GM19035 (cell line): ENCODE data around the gene ADAMTS2.

ENCODE experiments used
- ATAC-seq: cut with Tn5 transposase; IDR thresholded peaks from one replicate; pipeline ENCODE4 v1.9.1; 2021; ENCODE audit not compliant: unreplicated experiment

The ADAMTS2 gene

DNA sequence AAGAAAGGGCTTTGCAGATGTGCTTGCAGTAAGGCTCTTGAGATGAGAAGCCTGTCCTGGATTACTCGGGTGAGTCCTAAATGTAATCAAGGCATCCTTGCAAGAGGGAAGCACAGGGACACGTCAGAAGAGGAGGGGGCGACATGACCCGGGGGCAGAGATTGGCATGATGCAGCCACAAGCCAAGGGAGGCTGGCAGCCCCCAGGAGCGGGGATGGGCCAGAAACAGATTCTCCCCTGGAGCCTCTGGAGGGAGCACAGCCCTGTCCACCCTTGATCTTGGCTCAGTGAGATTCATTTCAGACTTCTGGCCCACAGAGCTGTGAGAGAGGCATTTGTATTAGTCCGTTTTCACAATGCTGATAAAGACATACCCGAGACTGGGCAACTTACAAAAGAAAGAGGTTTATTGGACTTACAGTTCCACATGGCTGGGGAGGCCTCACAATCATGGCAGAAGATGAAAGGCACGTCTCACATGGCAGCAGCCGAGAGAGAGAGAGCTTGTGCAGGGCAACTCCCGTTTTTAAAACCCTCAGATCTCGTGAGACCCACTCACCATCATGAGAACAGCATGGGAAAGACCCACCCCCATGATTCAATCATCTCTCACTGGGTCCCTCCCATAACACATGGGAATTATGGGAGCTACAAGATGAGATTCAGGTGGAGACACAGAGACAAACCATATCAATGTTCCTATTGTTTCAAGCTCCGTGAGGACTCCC lies 76.1 kb downstream of the ADAMTS2 start:
- ATAC-seq = no peak

DNA sequence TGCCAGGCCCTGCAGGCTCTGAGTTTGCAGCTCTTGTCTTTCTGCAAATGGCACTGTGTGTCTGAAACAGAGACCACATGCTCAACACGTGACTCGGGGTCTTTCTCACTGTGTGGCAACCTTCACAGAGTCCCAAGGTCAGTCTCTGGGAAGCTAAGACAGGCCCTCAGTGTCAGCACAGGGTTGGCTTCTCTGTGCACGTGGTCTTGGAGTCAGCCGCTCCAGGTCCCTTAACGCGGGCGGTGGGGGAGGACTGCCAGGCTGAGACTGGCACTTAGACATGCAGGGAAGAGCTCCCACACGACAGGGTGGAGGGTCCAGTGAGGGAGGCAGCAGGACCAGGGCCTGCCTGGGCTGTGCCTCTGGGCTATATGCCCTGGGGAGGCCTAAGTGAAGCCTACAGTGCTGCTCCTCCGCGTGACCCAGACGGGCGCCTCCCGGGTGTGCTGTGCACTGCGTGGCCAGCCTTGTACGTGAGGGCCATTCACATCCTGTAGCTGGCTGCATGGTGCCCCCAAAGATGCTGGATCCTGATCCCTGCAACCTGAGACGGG lies 76.8 kb downstream of the ADAMTS2 start:
- no peak for ATAC-seq

DNA sequence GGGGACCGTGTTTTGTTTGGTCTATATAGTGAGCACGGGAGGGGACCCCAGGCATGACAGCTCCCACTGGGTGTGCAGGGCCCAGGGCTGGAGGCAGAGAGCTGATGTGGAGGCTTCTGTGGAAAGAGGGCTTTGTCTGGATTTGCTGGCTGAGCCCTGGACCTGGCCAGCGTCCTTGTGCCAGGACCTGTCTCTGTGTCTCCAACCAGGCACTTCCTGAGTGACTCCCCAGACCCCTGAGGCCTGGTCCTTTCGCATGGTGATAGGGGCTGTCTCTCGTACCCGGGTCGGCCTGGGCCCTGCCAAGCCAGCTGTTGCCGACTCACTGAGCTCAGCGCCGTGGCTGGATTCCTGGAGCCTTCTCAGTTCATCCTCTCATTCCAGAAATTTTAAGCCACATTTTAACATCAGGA lies 77.6 kb downstream of the ADAMTS2 start:
- ATAC-seq = no peak

GRCh38 chr5:179267071-179267670 lies 78.1 kb downstream of the ADAMTS2 start:
- no peak for ATAC-seq

GRCh38 chr5:179266291-179267070 lies 78.8 kb downstream of the ADAMTS2 start:
- no peak for ATAC-seq

GRCh38 chr5:179265514-179266290 lies 79.6 kb downstream of the ADAMTS2 start:
- ATAC-seq = no peak

- no peak for ATAC-seq
These were observed 80.3 kb downstream of the ADAMTS2 start for GRCh38 chr5:179264783-179265513.

- ATAC-seq = no peak
These were observed 81.0 kb downstream of the ADAMTS2 start for GRCh38 chr5:179264053-179264782.

DNA sequence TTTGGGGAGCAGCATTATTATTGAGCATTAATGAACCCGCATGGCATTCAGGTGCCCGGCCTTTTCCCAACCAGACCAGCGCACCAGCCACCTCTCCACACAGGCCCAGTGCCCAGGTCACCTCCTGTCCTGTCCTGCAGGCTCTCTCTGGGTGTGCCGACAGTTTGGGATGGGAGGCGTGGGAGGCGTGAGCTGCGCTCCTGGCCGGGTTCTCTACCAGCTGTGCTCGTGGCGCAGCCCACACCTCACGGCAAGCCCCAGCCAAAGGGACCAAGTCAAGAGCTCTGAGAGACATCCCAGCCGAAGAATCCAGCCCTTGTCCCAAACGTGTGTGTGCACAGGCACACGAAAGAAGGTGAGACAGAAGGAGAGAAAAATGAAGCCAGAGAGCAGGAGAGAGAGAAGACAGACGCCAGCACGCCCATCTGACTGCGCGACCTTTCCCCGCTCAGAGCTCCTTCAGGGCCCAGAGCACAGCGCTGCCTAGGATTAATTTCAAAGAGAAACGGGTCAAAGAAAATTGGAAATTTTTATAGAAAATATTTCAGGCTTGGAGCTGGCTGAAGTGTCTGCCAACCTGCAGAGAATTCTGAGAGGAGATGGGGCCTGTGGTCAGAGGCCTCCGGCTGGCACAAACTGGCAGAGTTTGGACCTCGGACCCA lies 81.7 kb downstream of the ADAMTS2 start:
- ATAC-seq = no peak

DNA sequence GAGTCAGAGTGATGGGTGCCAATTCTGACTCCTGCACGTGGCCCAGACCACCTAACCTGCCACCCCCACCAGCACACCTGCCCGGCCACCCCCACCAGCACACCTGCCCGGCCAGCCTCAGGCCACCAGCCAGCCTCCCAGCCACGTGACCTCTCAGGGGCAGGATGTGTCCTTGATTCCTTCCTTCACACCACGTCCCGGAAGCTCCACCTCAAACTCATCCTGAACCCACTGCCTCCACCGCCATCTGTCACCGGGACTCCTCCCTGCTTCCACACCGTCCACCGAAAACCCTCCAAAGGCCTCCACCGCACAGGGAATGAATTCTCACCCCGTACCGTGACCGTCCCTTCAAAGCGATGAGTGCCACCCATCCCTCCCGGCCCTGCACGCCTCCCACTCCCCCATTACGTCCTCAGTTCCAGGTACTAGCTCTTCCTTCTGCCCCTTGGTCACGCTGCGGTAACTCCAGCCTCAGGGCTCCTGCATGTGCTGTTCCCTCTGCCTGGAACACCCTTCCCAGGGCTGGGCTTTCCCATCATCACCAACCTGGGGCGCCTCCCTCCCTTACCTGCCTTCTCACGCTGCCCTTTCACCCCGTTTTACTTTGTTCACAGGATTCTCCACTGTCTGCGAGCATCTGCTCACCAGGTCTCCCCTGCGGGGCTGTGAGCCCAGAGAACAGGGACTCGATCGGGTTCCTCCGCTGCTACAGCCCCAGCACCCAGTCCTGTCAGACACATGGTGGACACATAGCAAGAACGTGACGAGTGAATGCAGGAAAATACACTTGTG lies 82.9 kb downstream of the ADAMTS2 start:
- no peak for ATAC-seq

- no peak for ATAC-seq
These were observed 83.7 kb downstream of the ADAMTS2 start for GRCh38 chr5:179261301-179262125.

DNA sequence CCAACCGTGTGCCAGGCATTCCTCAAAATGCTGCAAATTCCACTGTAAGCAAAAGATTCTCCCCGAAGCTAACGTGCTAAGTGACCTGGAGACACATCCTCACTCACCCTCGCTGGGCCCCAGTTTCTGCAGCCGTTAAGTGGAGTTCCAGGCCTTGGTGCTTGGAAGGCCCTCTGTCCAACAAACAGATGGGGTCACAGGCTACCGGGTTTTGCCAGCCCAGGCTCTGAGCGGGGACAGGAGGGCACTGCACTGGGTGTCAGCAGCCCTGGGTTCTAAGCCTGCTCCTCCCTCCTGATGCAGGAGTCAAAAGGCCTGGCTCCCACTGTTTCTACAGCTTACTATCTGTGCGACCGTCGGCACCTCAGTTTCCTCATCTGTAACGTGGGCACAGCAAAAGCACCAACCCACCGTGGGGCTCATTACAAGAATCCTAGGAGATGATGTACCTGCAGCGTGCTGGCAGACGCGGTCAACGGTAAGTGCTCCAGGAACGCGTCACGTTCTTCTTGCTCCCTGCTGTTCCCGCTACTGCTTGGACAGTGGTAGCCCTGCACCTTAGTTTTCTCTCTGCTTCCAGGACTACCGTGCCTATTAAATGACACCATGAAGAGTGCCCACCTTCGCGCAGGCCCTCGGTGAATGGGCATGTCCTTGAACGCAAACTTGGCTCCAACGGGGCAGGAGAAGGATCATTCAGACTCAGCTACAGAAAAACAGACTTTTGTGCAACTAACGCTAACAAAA lies 84.8 kb downstream of the ADAMTS2 start:
- ATAC-seq = no peak

DNA sequence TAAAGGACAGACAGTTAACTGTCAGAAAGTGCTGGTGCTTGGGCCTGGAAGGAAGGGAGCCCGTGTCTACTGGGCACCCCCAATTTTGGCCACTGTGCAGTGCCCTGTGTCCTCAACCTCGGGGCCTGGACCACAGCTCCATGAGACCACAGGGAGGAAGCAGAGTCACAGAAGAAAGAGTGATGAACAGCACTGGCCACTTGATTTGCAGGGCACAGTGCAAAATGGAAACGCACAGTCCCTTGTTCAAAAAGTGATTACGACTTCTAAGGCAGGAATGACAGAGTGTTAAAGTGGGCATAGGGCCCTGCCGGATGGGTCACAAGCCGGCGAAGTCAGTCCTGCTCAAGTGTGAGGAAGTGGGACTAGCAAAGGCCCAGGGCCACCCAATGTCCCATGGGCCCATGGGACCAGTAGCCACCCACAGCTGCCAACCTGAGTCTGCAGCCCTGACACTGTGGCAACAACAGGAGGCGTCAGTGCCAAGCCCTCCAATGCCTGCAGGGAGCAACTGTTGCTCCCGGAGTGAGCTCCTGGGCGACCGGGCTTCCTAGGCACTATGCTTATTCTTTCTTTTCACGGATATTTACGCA lies 85.4 kb downstream of the ADAMTS2 start:
- no peak for ATAC-seq

- ATAC-seq = no peak
These were observed 86.1 kb downstream of the ADAMTS2 start for GRCh38 chr5:179258922-179259730.
